Epithelial cell of proximal tubule (primary cell): Measurements from ENCODE around the gene MTCL3.

ENCODE experiments used
- DNase-seq: peaks from one replicate; pipeline ENCODE4 v3.0.0-alpha.2; 2011; ENCODE audit warnings: low read depth
- H3K4me3 ChIP-seq: 2 replicates; pipeline ENCODE4 v1.5.1; 2011; ENCODE audit warnings: low read depth, mild to moderate bottlenecking, low read length
- CTCF ChIP-seq: conservative IDR thresholded peaks from 2 replicates; pipeline ENCODE4 v1.5.1; 2012; ENCODE audit warnings: low read depth, mild to moderate bottlenecking, low read length

MTCL3 gene

GRCh38 chr6:127522714-127523113 lies 3.6 kb upstream of the MTCL3 start:
- no peak for TF ChIP-seq CTCF
- DNase-seq = no peak
- H3K4me3 ChIP-seq = no peak overlapping the region

GRCh38 chr6:127520066-127520465 lies 931 bp upstream of the MTCL3 start:
- no peak overlapping the region for H3K4me3 ChIP-seq
- no peak for TF ChIP-seq CTCF
- DNase-seq = no peak

- TF ChIP-seq CTCF = no peak
- DNase-seq = no peak
- H3K4me3 ChIP-seq = peak overlapping the region; percentile 77
Measured at GRCh38 chr6:127519469-127519785, 292 bp upstream of the MTCL3 start.

GRCh38 chr6:127518191-127518709 lies 885 bp downstream of the MTCL3 start:
- no peak for DNase-seq
- TF ChIP-seq CTCF = no peak

GRCh38 chr6:127517693-127518092 lies 1.4 kb downstream of the MTCL3 start:
- no peak for TF ChIP-seq CTCF
- H3K4me3 ChIP-seq = peak overlapping the region; percentile 77

More at GRCh38 chr6:127518191-127518709, 885 bp downstream of the MTCL3 start:
- peak overlapping the region; percentile 77 for H3K4me3 ChIP-seq

GRCh38 chr6:127516662-127517273 lies 2.4 kb downstream of the MTCL3 start:
- peak; percentile 86 for TF ChIP-seq CTCF
- no peak for DNase-seq
- H3K4me3 ChIP-seq = peak overlapping the region; percentile 77

More at GRCh38 chr6:127517693-127518092, 1.4 kb downstream of the MTCL3 start:
- DNase-seq = no peak
